Fibroblast of villous mesenchyme (primary cell): ENCODE results near the gene RAD23A. TPM values are rescaled to one million over a fixed set of nuclear protein-coding genes. Genes with fewer than 3 reads are reported as not detected.
A peak's percentile ranks its signal among the peaks of the same experiment; 100 is the strongest.

Experiments used
- DNase-seq: peaks from one replicate; pipeline ENCODE4 v3.0.0-alpha.2; 2010; ENCODE audit warnings: low read depth
- H3K4me3 ChIP-seq: 2 replicates; pipeline ENCODE4 v1.5.1; 2011; ENCODE audit warnings: low read depth, mild to moderate bottlenecking, low read length
- CTCF ChIP-seq: IDR thresholded peaks from 2 replicates; pipeline ENCODE4 v1.5.1; 2012; ENCODE audit warnings: low read depth, mild to moderate bottlenecking, low read length; ENCODE audit not compliant: insufficient read depth
- total RNA-seq: library from RNA; depleted of rRNA; stranded (reverse); fragments of >200 nt; gene quantifications from 2 replicates; pipeline ENCODE4 v1.2.3, GENCODE V29; 2012

Gene RAD23A
- total RNA-seq, 1 donor, result 91.1 TPM

- TF ChIP-seq CTCF, result no peak
- no peak overlapping the region for H3K4me3 ChIP-seq
- peak; percentile 64 for DNase-seq
Observed at GRCh38 chr19:12985049-12985776, 39.6 kb downstream of the RAD23A start.

GRCh38 chr19:12986726-12987125, 41.1 kb downstream of the RAD23A start:
- TF ChIP-seq CTCF, result no peak
- DNase-seq, result no peak
- H3K4me3 ChIP-seq, result no peak overlapping the region

GRCh38 chr19:12987190-12987589, 41.5 kb downstream of the RAD23A start:
- DNase-seq, result no peak
- no peak overlapping the region for H3K4me3 ChIP-seq
- no peak for TF ChIP-seq CTCF

- no peak overlapping the region for H3K4me3 ChIP-seq
- TF ChIP-seq CTCF, result no peak
- no peak for DNase-seq
Observed at GRCh38 chr19:12987781-12988180, 42.1 kb downstream of the RAD23A start.

GRCh38 chr19:12990431-12990830, 44.8 kb downstream of the RAD23A start:
- no peak for TF ChIP-seq CTCF
- no peak overlapping the region for H3K4me3 ChIP-seq
- no peak for DNase-seq

GRCh38 chr19:12990853-12991252, 45.2 kb downstream of the RAD23A start:
- no peak for DNase-seq
- TF ChIP-seq CTCF, result no peak
- no peak overlapping the region for H3K4me3 ChIP-seq

- TF ChIP-seq CTCF, result no peak
- H3K4me3 ChIP-seq, result no peak overlapping the region
- DNase-seq, result no peak
Observed at GRCh38 chr19:12991296-12991695, 45.6 kb downstream of the RAD23A start.
